Measurements from ENCODE around the gene KIRREL3. TPM values are rescaled to one million over a fixed set of nuclear protein-coding genes. Genes with fewer than 3 reads are reported as not detected.

KIRREL3 gene
- total and polyA plus RNA-seq, 2 of the 4 experiments (the other 2 are of a cell fraction) = 10.9 to 15.9 TPM

DNA sequence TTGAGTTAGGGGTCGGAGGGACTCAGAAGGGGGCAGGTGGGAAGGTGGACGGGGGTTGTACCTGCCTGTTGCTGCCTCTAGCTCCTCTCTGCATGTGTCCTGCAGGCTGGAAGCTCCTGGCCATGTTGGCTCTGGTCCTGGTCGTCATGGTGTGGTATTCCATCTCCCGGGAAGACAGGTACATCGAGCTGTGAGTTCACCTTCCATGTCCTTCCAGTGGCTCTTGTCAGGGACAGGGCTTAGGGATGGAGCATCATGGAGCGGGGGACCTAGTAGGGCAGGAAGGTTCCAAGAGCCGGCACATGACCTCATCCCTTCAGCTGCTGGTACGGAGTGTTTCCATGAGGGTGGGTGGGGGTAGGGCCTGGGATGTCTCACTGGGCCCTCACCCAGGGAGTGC is 594.2 kb downstream of the KIRREL3 start:
- Histone ChIP-seq H4K20me1 (ENCODE audit: insufficient read depth, low read length) (no peaks in the 10 kb centered on the region; the same call in 1 of the 2 replicates), H3K79me1 (ENCODE audit: low read depth in 1 of 2, low read length in 2 of 2) (no peaks in the 10 kb centered on the region; a peak in 1 of 4 replicates), H3K9me3 (ENCODE audit: control insufficient read depth, insufficient read depth, low read length) (no peaks in the 10 kb centered on the region), H3K4ac (ENCODE audit: low read depth, low read length) (no peak overlapping the region), H3K56ac (ENCODE audit: extremely low read depth, insufficient read depth, low read length) (no peak overlapping the region), H4K91ac (ENCODE audit: insufficient read depth, low read depth, low read length) (no peak overlapping the region), H3K18ac (ENCODE audit: low read depth, low read length) (no peak overlapping the region), H2BK5ac (ENCODE audit: low read depth, low read length, poor library complexity, severe bottlenecking) (no peak overlapping the region), H3K9ac (ENCODE audit: low read depth, low read length) (no peak overlapping the region), H2BK20ac (ENCODE audit: low read depth, low read length) (no peak overlapping the region), H3K4me1 (ENCODE audit: control insufficient read depth, insufficient read depth, low read length) (peaks cover 7% of the 10 kb centered on the region; the same call in 1 of the 2 replicates), H3K4me3 (ENCODE audit: insufficient read depth, low read depth, low read length) (no peak overlapping the region), H2AK5ac (ENCODE audit: low read depth, low read length) (no peak overlapping the region), H2BK15ac (ENCODE audit: low read depth, low read length) (no peak overlapping the region), H3K27me3 (ENCODE audit: control insufficient read depth, insufficient read depth, low read length) (no peaks in the 10 kb centered on the region), H3K23ac (ENCODE audit: low read depth, low read length) (no peak overlapping the region), H3K4me2 (ENCODE audit: low read depth, low read length) (no peak overlapping the region), H4K8ac (ENCODE audit: low read depth in 2 of 2, low read length in 2 of 2) (no peak overlapping the region), H2AK9ac (replicated peaks; ENCODE audit: low read depth, low read length, poor library complexity) (no peak overlapping the region), H3K9me1 (ENCODE audit: insufficient read depth, low read length) (peaks cover 16% of the 10 kb centered on the region), H3K27ac (ENCODE audit: insufficient read depth, low read length) (no peak overlapping the region), H3K36me3 (ENCODE audit: control insufficient read depth, insufficient read depth, low read length) (peaks cover 11% of the 10 kb centered on the region; the same call in 1 of the 2 replicates), H2AFZ (replicated peaks; ENCODE audit: low read length, poor library complexity) (no peak overlapping the region), H2BK120ac (ENCODE audit: low read depth, low read length) (no peak overlapping the region), H3K14ac (replicated peaks; ENCODE audit: low read depth, low read length) (no peak overlapping the region), H4K5ac (ENCODE audit: low read depth, low read length) (no peak overlapping the region)
- in situ Hi-C loops (cut with MboI; ENCODE audit: low sequenced_read_pairs) (no loop called here), dilution Hi-C loops (cut with HindIII; ENCODE audit: low sequenced_read_pairs, unreplicated experiment) (no loop called here), intact Hi-C loops (cut with micrococcal nuclease) (no loop called here)
- TF ChIP-seq MAZ (IDR thresholded peaks at IDR 0.05; ENCODE audit: borderline replicate concordance, low read depth, low read length) = no peak
- no peak for TF ChIP-seq NFE2L2 (IDR thresholded peaks at IDR 0.05; ENCODE audit: low read depth, low read length)
- no peak for TF ChIP-seq RFX5 (IDR thresholded peaks at IDR 0.05; ENCODE audit: low read depth, low read length)
- TF ChIP-seq CEBPB (IDR thresholded peaks at IDR 0.05; ENCODE audit: low read depth, low read length) = no peak
- no peak for TF ChIP-seq BHLHE40 (IDR thresholded peaks at IDR 0.05; ENCODE audit: low read depth, low read length)
- no peak for TF ChIP-seq USF2 (IDR thresholded peaks at IDR 0.05; ENCODE audit: low read depth, low read length)
- no peak for TF ChIP-seq FOS (IDR thresholded peaks at IDR 0.05; ENCODE audit: low read depth, low read length)
- no peak for TF ChIP-seq RCOR1 (IDR thresholded peaks at IDR 0.05; ENCODE audit: insufficient replicate concordance, low read length)
- TF ChIP-seq, protein P1, sequence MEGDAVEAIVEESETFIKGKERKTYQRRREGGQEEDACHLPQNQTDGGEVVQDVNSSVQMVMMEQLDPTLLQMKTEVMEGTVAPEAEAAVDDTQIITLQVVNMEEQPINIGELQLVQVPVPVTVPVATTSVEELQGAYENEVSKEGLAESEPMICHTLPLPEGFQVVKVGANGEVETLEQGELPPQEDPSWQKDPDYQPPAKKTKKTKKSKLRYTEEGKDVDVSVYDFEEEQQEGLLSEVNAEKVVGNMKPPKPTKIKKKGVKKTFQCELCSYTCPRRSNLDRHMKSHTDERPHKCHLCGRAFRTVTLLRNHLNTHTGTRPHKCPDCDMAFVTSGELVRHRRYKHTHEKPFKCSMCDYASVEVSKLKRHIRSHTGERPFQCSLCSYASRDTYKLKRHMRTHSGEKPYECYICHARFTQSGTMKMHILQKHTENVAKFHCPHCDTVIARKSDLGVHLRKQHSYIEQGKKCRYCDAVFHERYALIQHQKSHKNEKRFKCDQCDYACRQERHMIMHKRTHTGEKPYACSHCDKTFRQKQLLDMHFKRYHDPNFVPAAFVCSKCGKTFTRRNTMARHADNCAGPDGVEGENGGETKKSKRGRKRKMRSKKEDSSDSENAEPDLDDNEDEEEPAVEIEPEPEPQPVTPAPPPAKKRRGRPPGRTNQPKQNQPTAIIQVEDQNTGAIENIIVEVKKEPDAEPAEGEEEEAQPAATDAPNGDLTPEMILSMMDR (conservative IDR thresholded peaks at IDR 0.05; ENCODE audit: low read depth, low read length) = no peak
- TF ChIP-seq POLR2A (IDR thresholded peaks at IDR 0.05; ENCODE audit: low read depth, low read length) = no peak
- BruUV-seq (replicated peaks) = no TSS peak
- POLR2A ChIA-PET (ENCODE audit: unreplicated experiment) = no interaction called here
- WGBS, 2 experiments (ENCODE audit: extremely low coverage in 2 of 2, insufficient read length in 1 of 2) = 100% methylated on average over 3 of the region's 8 CpGs; no CpG with 5 or more reads in 1 of the 2 experiments
- CTCF ChIA-PET = no interaction called here
- ATAC-seq (ENCODE audit: low read depth) (no peak), DNase-seq (no peak)

Data from IMR-90 (cell line).